ENCODE results near the gene SLC25A45.

DNA sequence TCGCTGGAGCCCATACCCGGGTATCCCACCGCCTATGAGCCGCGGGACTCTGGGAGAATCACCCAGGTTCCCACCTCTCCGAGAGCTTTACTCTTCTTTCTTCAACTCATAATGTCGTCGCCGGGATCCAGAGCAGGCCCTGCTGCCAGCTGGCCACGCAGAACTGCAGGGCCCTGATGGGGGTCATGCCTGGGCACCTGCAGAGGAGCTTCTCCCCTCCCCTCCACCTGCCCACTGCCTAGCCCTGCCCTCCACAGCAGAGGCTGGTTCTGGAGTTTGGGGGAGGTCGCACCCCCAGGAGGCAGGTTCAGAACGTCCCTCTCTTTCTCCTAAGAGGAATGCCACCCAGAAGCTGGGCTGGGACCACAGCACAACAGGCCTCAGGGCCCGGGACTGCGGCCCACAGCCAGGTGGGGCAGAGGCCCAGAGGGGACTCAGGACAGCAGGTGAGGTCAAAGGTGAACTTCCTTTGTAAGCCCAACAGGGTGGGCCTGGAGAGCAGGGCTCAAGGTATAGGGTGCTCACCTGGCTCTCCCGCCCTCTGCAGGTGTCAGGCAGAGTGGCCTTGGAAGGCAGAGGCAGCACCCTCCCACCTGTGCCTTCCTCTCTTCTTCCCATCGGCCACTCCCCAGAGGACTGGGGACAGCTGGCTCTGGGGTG lies 1.9 kb downstream of the SLC25A45 start:
- no peak for TF ChIP-seq POLR2A (IDR thresholded peaks at IDR 0.05)
- TF ChIP-seq, protein P1, sequence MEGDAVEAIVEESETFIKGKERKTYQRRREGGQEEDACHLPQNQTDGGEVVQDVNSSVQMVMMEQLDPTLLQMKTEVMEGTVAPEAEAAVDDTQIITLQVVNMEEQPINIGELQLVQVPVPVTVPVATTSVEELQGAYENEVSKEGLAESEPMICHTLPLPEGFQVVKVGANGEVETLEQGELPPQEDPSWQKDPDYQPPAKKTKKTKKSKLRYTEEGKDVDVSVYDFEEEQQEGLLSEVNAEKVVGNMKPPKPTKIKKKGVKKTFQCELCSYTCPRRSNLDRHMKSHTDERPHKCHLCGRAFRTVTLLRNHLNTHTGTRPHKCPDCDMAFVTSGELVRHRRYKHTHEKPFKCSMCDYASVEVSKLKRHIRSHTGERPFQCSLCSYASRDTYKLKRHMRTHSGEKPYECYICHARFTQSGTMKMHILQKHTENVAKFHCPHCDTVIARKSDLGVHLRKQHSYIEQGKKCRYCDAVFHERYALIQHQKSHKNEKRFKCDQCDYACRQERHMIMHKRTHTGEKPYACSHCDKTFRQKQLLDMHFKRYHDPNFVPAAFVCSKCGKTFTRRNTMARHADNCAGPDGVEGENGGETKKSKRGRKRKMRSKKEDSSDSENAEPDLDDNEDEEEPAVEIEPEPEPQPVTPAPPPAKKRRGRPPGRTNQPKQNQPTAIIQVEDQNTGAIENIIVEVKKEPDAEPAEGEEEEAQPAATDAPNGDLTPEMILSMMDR (IDR thresholded peaks at IDR 0.05): no peak
- TF ChIP-seq POLR2AphosphoS5 (IDR thresholded peaks at IDR 0.05): no peak
- no peak for TF ChIP-seq EP300 (IDR thresholded peaks at IDR 0.05)

Measured in suprapubic skin (tissue), 4 donors.